Heart left ventricle (tissue), 13 donors: ENCODE results near the gene SLC2A10.

Experiments used
- CTCF ChIP-seq, 12 donors: fragments of 200-600 bp; sonication (generic) in 4 of 12; IDR thresholded peaks; one replicate each; pipeline versions ENCODE4 v1.5.0 to v1.8.0; 2018 to 2022; ENCODE audit warnings: antibody characterized with exemption in 12 of 12, mild to moderate bottlenecking in 5 of 12
- POLR2A ChIP-seq, 2 donors: fragments of 450-650 bp; IDR thresholded peaks; one replicate each; pipeline ENCODE4 v1.6.1; 2017; ENCODE audit warnings: antibody characterized with exemption in 2 of 2, mild to moderate bottlenecking in 2 of 2, moderate library complexity in 2 of 2
- donor health status: ischemic (EF 13 %, LVEDD 7.1; RV severe dilation, severe dysfunction).
- donor health status: DM: no; HTN: yes; CAD: no.
- donor health status: DM: no; HTN: no; CAD: no.
- donor health status: ischemic (EF 25% LVEDD 6.9; RV normal size, moderate dysfunction).
- donor health status: ischemic (EF 25% LVEDD 5.7; RV mildly dilated, moderate dysfunction).
- donor health status: ischemic (EF 35%, LVEDD 5.7; RV mildly dilated, moderate dysfunction).
- donor health status: nonischemic (EF 11% LVEDD 7.7; RV severe dilation, severe dysfunction).
- donor health status: DM: yes; HTN: yes; CAD: no.
- donor health status: PGD.
- donor health status: ischemic (EF 29% LVEDD 5.4; RV normal size, mild dysfunction).
- donor health status: nonischemic (EF 23%, LVEDD 6.1; RV moderate dilation, normal function).

GRCh38 chr20:46755483-46756413, 46.3 kb downstream of the SLC2A10 start:
- TF ChIP-seq CTCF (IDR thresholded peaks at IDR 0.05) (no peak), POLR2A (IDR thresholded peaks at IDR 0.05) (no peak)
